D721Med (cell line): Measurements from ENCODE around the gene ARFGEF2.
"Not testable (repeated sequence)": the region's sequence is repeated elsewhere in the genome, so short reads cannot be mapped to it uniquely, and the experiment has no call there.

Experiments used
- DNase-seq: peaks from one replicate; pipeline ENCODE4 v3.0.0; 2011; ENCODE audit warnings: low spot score; ENCODE audit not compliant: insufficient read length
- FAIRE-seq: peaks from 2 replicates; lab custom pipeline; 2011; peaks lifted over from hg19 to GRCh38; lab: Jason Lieb, UNC
- TF ChIP-seq, protein P1 (sequence below): IDR thresholded peaks from 2 replicates; pipeline ENCODE4 v1.5.1; 2012; ENCODE audit warnings: mild to moderate bottlenecking, control low read depth; ENCODE audit not compliant: insufficient read depth; ENCODE audit errors: missing control alignments

ARFGEF2 gene

DNA sequence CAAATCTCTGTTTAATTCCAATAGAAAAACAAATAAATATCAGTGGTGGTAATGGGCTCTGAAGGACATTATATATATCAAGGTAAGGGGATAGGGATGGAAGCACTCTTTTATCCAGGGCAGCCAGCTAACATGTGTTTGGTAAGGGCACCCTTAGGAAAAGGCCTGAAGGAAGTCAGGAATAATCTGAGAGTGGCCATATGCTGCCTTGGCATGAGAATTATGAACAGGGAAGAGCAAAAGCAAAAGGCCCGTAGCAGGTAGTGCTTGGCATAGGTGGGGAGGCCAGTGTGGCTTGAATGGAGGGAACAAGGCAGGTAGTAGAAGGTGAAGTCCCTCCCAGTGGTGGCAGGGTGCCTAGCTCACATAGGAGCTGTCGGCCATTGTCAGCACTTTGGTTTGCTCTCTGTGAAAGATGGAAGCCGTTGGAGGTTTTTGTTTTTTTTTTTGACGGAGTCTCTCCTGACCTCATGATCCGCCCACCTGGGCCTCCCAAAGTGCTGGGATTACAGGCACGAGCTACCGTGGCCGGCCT lies 85.0 kb downstream of the ARFGEF2 start:
- FAIRE-seq, result no peak
- TF ChIP-seq, protein P1, sequence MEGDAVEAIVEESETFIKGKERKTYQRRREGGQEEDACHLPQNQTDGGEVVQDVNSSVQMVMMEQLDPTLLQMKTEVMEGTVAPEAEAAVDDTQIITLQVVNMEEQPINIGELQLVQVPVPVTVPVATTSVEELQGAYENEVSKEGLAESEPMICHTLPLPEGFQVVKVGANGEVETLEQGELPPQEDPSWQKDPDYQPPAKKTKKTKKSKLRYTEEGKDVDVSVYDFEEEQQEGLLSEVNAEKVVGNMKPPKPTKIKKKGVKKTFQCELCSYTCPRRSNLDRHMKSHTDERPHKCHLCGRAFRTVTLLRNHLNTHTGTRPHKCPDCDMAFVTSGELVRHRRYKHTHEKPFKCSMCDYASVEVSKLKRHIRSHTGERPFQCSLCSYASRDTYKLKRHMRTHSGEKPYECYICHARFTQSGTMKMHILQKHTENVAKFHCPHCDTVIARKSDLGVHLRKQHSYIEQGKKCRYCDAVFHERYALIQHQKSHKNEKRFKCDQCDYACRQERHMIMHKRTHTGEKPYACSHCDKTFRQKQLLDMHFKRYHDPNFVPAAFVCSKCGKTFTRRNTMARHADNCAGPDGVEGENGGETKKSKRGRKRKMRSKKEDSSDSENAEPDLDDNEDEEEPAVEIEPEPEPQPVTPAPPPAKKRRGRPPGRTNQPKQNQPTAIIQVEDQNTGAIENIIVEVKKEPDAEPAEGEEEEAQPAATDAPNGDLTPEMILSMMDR, result no peak
- DNase-seq, result no peak

DNA sequence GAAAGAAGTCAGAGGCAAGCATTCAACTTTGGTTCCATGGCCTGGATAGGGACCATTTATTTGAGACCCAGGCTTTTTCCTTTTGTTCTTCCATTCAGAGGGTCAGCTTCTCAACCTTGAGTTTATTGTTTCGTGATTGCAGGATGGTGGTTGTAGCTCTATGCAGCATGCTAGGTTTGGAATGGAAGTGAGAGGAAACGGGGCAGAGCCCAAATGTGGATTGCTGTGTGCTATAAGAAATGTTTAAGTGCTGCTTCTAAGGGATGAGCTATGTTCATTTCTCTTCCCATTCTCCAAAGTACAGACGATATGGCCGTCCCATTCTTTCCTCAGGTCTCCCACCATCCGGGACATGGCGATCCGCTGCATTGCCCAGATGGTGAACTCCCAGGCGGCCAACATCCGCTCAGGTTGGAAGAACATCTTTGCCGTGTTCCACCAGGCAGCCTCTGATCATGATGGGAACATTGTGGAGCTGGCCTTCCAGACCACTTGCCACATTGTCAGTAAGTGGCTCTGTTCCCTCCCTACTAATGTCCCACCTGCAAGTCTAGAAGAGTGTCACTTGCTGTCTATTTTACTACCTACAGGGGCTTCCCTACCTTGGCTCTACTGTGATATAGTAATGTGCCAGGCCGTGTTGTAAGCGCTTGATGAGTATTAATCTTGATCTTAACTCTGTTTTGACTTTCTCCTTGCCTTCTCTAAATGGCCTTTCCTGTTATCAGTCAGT lies 88.6 kb downstream of the ARFGEF2 start:
- FAIRE-seq, result no peak
- TF ChIP-seq, protein P1, result no peak
- DNase-seq, result no peak

DNA sequence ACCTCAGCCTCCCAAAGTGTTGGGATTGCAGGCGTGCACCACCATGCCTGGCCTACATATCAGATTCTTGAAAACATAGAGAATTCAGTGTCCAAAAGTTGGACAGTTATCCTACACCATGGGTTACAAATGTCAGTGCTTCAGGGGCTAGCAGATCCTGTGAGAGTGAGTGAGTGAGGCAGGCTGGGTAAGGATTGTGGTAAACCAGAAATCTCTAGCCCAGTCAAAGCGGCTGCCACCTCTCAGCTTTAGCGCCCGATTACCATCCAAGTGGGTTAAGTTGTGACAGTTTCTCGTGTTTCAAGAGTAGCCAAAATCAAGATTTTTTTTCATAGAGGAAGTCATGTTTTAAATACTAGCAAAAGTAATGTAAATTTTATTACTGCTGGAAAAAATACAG lies 102.7 kb downstream of the ARFGEF2 start:
- TF ChIP-seq, protein P1, result no peak
- FAIRE-seq (no peak), DNase-seq (no peak)

DNA sequence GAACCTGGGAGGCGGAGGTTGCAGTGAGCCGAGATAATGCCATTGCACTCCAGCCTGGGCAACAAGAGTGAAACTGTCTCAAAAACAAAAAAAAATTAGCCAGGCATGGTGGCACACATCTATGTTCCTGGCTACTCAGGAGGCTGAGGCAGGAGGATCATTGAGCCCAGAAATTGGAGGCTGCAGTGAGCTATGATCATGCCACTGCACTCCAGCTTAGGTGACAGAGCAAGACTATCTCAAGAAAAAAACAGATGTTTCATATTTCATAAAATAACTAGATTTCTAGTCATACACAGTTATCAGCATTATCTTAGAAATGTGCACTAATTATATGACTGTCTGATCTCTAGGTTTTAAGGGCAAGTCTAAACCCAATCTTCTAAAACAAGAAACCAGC lies 106.7 kb downstream of the ARFGEF2 start:
- not testable (repeated sequence) for FAIRE-seq, DNase-seq

DNA sequence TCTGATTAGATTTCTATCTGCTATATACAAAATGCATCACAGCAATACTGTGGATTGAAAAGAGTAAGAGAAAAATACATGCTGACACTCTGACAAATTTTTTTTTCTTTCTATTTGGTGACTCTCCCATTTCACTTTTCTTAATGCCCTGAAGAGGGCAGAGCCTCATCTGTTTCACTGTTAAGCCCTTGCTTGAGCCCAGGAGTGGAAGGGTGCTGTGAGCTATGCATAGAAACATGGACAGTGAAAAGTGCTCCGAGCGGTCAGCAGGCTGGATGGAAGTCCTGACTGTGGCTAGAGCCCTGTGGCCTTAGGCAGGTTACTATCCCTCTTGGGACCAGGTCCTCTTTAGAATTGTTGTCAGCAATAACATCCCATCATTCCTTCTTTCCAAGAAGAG lies 107.2 kb downstream of the ARFGEF2 start:
- TF ChIP-seq, protein P1, result peak; percentile 36
- no peak for DNase-seq
- no peak for FAIRE-seq

DNA sequence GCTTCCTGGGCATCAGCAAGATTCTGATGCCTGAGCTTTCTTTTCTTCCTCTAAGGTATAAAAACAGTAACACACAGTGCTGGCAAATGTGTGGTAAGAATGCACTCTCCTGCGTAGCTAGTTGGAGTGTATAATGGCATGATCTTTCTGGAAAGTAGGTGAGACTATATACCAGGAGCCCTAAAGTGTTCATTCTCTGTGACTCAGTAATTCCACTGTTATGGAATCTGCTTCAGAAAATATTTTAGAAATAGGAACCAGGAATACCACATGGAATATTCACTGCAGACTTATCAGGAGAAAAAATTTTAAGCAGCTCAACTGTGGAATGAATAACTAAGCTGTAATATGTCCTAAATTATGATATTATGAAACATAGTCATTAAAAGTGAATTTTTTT lies 107.7 kb downstream of the ARFGEF2 start:
- TF ChIP-seq, protein P1, result no peak
- DNase-seq, result no peak
- FAIRE-seq, result no peak

DNA sequence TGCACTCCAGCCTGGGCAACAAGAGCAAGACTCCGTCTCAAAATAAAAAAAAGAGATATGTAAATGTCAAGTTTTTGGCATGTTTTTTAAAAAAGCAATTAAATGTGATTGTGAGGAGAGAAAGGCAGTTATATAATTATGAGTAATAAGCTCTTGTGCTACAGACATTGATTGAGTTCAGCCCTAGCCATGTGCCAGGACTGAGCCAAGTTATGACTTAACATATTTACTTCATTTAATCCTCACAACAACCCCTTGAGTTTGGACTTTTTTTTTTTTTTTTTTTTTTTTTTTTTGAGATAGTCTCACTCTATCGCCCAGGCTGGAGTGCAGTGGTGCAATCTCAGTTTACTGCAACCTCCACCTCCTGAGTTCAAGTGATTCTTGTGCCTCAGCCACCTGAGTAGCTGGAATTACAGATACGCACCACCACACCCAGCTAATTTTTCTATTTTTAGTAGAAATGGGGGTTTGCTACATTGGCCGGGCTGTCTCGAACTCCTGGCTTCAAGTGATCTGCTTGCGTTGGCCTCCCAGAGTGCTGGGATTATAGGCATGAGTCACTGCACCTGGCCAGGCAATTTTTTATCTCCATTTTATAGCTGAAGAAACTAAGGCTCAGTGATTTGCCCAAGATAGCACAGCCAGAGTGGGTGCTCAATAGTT lies 109.6 kb downstream of the ARFGEF2 start:
- TF ChIP-seq, protein P1, result no peak
- FAIRE-seq (no peak), DNase-seq (no peak)
